ENCODE measurements around the gene CSGALNACT2.
"Not testable (repeated sequence)": the region's sequence is repeated elsewhere in the genome, so short reads cannot be mapped to it uniquely, and the experiment has no call there.

The CSGALNACT2 gene, protein sequence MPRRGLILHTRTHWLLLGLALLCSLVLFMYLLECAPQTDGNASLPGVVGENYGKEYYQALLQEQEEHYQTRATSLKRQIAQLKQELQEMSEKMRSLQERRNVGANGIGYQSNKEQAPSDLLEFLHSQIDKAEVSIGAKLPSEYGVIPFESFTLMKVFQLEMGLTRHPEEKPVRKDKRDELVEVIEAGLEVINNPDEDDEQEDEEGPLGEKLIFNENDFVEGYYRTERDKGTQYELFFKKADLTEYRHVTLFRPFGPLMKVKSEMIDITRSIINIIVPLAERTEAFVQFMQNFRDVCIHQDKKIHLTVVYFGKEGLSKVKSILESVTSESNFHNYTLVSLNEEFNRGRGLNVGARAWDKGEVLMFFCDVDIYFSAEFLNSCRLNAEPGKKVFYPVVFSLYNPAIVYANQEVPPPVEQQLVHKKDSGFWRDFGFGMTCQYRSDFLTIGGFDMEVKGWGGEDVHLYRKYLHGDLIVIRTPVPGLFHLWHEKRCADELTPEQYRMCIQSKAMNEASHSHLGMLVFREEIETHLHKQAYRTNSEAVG

DNA sequence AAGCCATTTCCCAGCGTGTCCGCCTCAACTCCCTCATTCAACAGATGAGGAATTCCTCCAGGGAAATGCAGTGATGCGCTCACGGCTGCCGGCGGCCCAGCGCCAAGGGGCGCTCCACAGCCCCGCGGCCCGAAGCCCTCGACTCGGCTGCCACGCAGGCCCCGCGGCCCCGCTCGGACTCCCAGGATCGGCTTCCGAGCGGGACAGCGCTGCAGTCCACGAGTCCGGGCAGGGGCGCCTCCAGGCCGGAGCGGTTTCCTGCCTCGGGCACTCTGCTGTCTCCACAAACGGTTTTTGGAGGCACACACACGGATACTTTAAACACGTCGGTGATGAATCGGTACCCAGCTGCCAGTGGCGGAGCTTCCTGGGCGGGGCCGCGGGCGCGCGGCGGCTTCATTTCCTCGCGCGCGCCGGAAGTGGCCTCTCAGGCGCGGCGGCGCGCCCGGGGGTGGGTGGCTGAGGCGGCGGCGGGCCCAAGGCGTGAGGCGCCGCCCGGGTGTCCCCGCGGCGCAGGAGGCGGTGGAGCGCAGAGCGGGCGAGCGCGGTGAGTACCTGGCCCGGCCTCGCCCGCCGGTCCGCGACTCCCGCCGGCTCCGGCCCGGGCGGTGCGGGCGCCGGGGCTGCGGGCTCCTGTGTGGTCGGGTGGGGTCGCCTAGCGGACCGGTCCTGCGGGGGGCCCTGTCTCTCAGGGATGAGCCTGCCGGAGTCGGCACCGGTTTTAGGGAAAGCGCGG lies at the start of gene CSGALNACT2:
Gene CSGALNACT2 (plus strand): TSS at position 425 of the 736 bp plus-strand sequence. CDS start 16,705 bp downstream, outside the sequence.
- DNase-seq (ENCODE audit: low read depth in 2 of 2): peak; percentile 56 to 66

DNA sequence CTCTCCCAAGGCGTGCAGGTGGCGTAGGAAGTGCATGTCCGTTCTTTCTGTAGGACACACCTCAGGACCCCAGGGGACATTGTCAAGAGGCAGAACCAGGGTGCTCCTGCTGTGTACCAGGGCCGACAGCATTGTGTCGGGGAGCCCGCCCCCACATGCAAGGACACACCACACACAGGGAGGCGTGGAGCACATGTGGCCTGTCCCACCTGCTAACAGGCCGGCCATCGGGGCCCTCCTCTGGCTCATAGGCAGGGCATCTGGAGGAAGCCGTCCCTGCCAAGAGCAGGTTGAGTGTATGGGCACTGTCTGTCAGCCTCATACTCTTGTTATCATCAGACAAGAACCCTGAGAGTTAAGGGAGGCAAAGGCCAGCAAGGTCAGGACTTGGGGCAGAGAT lies 48.7 kb upstream of the CSGALNACT2 start:
- DNase-seq (ENCODE audit: low read depth in 2 of 2): no peak

DNA sequence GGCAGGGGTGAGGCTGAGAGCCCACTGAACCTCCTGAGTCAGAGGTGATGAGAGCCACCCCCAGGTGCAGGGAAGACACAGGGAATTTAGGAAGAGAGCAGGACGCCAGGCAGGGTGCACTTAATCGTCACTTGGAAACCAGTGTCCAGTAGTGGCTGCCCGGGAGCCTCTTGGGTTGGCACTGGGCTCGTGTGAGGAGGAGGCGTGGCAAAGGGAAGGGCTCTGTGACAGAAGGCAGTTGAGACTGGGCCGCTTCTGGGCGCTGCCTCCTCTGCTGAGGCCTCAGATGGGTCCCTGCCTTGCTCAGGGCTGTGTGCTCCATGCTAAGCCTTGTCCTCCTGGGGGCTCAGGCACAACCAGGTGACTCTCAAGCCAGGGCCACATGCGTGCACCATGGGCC lies 48.1 kb upstream of the CSGALNACT2 start:
- DNase-seq (ENCODE audit: low read depth in 2 of 2): no peak

DNA sequence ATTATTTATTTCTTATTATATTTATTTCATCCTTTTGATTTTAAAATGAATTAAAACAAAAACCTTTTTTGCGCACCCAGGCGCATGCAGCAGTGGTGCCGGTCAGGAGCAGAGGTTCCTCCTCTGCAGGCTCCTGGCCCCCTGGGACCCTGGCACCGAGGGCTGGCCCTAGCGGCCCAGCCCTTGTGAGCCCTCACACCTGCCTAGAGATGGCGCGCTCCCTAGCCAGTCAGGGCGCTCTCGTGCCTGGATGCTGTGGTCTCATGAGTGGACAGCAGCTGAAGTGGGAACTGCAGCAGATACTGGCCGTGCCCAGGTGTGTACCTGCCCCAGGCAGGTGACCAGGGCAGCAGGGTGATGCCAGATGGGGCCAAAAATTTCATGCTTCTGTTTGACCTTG lies 47.6 kb upstream of the CSGALNACT2 start:
- no peak for DNase-seq (ENCODE audit: low read depth in 2 of 2)

DNA sequence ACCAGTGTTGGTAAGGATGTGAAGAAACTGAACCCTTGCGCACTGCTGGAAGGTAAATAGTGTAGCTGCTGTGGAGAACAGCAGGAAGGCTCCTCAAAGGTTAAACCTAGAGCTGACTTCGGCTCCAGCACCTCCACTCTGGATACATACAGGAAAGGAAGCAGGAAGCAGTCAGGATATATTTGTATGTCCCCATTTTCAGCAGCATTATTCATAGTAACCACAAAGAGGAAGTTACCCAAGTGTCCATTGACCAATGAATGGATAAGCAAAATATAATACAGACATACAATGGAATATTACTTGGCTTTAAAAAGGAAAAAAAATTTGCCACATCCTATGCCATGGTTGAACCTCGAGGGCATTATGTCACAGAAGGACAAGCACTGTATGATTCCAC lies 46.4 kb upstream of the CSGALNACT2 start:
- no peak for DNase-seq (ENCODE audit: low read depth in 2 of 2)

DNA sequence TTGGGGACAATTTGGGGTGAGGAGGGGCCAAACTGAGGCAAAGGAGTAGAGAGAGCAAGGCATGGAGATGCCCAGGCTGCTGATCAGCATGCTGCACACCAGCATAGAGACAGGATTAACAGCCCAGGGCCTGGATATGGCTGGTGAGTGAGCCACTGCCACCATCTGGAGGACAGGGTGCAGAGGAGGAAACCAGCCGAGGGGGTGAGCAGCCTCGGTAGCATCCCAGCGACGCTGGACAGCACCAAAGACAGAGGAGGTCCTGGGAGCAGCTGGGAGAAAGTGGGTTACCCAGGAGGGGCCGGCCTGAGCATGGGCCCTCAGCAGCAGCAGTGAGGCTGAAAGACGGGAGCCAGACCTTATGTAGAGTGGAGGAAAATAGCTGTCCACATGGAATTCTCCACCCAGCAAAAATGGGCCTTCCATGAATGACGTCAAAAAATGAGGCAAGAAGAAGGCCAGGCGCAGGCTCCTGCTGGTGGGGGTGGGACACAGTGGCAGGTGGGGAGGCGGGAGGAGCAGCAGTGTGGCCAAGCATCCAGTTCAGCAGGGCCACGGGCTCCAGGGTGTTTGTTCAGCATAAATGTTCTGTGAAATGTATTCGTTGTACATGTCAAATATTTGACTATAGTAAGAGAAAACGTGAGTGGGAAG lies 44.7 kb upstream of the CSGALNACT2 start:
- DNase-seq (ENCODE audit: low read depth in 2 of 2): no peak

DNA sequence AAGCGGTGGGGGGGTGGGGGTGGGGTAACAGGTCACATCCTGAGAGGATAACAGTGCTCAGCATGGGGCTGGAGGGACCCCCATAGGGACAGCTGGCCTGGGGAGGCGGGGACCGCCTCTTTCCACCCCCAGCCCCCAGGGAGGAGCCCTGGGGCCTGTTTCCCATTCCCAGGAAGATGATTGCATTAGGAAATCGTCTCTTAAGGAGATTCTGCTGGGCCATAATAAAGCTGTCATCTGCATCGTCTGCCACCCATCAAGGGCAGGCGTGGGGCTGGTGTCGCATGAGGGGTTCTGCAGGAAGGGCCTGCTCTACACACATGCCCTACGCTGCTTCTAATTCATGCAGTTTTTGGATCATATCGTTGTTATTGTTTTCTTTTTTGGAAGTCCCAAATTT lies 44.2 kb upstream of the CSGALNACT2 start:
- no peak for DNase-seq (ENCODE audit: low read depth in 2 of 2)

DNA sequence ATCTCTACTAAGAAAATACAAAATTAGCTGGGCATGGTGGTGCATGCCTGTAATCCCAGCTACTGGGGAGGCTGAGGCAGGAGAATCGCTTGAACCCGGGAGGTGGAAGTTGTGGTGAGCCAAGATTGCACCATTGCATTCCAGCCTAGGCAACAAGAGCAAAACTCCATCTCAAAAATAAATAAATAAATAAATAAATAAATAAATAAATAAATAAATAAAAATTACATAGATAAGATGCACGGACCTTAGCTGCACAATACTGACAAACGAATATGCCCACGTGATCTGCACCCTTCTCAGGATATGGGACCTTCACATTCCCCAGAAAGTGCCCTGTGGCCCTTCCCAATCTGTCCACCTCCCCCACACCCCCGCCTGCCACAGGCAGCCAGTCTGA lies 38.9 kb upstream of the CSGALNACT2 start:
- not testable (repeated sequence) for DNase-seq (ENCODE audit: low read depth in 2 of 2)

DNA sequence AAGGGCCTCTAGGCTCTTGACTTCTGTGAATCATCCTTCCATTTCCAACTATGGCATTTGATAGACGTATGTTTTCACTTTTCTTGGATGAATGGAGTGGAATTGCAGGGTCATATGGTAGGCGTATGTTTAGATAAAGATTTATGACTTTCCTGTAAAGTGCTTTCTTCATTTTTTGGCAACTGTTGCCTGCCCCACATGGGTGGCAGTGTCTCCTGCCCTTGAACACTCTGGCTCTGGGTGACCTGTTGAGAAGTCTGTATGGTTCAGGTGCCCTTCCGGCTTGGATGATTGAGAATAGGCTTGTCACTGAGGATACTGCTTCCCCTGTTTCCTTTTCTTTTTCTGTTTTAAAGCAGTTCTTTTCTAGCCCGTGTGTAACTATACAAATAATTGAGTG lies 38.3 kb upstream of the CSGALNACT2 start:
- DNase-seq (ENCODE audit: low read depth in 2 of 2): no peak

DNA sequence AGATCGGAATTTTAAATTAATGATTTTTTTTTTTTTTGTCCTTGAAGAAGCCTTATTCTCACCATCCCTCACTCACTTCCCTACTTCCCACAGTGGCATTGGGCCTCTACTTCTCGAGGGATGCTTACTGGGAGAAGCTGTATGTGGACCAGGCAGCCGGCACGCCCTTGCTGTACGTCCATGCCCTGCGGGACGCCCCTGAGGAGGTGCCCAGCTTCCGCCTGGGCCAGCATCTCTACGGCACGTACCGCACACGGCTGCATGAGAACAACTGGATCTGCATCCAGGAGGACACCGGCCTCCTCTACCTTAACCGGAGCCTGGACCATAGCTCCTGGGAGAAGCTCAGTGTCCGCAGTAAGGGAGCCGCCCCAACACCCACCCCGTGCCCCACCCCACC lies 37.9 kb upstream of the CSGALNACT2 start:
- no peak for DNase-seq (ENCODE audit: low read depth in 2 of 2)

DNA sequence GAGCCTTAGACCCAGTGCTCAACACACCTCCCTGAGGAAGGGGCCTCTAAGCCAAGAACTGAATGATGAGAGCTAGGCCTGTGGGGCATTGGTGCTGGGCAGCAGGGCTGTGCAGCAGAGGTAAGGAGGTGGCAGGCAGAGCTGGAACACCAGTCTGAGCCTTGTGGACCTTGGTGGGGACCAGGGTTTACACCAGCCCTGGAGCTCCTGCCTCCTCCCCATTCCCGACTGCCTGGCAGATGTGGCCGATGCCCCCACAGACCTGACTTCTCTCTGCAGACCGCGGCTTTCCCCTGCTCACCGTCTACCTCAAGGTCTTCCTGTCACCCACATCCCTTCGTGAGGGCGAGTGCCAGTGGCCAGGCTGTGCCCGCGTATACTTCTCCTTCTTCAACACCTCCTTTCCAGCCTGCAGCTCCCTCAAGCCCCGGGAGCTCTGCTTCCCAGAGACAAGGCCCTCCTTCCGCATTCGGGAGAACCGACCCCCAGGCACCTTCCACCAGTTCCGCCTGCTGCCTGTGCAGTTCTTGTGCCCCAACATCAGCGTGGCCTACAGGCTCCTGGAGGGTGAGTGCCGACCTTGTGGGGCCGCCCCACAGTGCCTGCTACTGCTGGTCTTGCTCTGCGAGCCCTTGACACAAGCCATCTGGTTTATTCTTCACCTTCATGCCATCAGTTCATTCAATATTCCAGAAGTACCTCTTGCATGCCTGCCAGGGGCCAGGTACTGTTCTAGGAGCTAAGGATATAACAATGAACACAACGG lies 36.0 kb upstream of the CSGALNACT2 start:
- DNase-seq (ENCODE audit: low read depth in 2 of 2): no peak

DNA sequence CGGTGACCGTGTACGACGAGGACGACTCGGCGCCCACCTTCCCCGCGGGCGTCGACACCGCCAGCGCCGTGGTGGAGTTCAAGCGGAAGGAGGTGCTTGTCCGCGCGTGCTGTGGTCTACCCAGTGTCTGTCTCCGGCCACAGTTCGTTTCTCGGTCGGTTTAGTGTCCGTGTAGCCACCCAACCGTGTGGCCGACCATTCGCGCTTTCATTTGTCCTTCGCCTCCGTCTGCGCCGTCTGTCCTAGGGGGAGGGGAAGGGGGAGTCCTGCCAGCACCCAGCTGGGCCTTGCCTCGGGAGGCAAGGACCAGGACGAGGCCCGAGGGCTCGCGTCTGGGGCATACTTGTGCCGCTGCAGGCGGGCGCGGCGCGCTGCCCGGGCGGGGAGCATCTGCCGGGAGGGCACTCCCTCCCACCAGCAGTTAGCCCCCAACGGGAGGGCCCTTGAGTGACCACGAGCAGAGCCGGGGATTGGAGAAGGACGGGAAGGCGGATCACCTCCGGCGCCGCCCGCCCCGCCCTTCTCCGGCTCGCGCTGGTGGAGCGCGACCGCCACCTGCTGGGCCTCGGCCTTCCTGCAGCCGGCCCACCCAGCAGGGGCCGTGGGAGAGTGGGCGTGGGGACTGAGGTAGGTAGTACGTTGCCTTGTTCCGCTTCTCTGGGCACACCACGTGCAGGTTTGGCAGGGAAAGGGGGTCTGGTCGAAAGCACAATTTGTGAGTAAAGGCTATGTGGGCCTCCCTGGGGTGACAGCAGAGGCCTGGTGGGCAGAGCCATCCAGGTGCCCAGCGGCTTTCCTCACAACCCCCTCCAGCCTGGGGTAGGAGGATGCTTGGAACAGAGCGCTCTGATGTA lies 32.9 kb upstream of the CSGALNACT2 start:
- peak; percentile 43 to 47 for DNase-seq (ENCODE audit: low read depth in 2 of 2)

DNA sequence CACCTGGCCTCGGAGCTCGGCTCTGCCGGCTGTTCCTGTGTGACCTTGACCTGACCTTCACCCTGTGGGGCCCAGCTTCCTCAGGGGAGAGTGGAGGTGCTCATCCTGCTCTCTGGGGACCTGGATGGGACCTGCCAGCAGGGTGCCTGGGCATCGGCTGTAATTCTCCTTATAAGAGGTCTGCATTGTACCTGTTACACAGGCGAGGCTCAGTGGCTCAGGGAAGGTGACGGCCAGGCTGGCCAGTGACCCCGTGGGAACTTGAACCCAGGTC lies 32.4 kb upstream of the CSGALNACT2 start:
- DNase-seq (ENCODE audit: low read depth in 2 of 2): no peak

DNA sequence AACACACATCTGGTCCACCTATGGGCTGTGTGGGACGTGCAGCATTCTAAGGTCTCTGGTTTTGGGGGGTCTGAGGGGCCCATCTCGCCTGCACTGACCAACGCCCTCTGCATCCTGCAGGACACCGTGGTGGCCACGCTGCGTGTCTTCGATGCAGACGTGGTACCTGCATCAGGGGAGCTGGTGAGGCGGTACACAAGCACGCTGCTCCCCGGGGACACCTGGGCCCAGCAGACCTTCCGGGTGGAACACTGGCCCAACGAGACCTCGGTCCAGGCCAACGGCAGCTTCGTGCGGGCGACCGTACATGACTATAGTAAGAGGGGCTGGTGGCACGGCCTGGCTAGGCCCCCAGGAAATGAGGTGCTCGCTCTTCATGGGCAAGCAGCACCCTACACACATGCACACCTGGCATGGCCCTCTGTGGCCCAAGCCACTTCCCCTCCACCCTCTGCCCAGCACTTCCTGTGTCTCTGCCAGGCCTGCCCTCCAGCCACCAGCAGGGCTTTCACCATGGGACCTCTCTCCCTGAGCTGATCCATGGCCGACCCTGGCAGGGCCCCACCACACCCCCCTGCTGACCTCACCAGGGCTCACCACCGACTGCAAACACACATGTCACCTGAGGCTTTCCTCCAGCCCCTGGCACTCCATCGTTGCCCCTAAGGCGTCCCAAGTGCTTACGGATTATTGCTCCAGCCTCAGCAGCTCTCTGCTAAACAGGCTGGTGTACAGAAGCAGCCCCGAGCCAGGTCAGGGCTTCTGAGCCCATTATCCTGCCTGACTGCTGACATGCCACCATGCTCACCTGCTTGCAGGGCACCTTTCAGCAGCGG lies 31.8 kb upstream of the CSGALNACT2 start:
- no peak for DNase-seq (ENCODE audit: low read depth in 2 of 2)

DNA sequence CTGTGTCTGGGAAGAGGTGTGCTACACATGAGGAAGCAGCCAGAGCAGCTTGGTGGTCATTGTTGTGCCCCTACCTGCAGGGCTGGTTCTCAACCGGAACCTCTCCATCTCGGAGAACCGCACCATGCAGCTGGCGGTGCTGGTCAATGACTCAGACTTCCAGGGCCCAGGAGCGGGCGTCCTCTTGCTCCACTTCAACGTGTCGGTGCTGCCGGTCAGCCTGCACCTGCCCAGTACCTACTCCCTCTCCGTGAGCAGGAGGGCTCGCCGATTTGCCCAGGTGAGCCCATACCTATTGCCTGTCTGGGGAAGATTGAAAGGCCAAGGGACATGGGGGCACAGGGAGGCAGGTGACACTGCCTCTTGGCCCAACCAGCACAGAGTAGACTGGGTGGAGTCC lies 29.3 kb upstream of the CSGALNACT2 start:
- DNase-seq (ENCODE audit: low read depth in 2 of 2): no peak

DNA sequence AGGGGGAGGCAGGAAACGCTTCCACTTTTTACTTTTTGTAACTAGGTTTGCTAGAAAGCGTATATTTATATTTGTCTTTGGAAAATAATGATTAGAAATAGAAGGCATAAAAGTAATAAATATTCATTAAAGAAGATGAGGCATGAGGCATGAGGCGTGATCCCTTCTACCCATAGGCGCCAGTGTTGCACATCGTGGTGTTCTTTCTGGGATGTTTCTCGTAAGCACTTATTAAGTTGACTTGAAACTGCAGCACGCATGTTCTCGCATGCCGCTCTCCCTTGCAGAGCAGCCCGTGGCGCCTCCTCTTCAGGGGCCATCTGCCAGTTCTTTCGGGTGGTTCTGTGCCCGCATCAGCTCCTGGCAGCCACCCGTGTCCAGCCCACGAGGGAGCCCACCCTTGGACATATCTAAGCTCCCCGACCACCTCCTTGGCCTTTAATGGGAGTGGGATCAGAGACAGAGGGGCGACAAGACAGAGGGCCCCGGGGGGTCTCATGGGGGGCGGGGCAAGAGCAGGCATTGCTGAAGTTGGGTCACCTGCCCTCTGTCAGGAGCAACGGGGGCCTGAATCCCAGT lies 28.5 kb upstream of the CSGALNACT2 start:
- no peak for DNase-seq (ENCODE audit: low read depth in 2 of 2)

DNA sequence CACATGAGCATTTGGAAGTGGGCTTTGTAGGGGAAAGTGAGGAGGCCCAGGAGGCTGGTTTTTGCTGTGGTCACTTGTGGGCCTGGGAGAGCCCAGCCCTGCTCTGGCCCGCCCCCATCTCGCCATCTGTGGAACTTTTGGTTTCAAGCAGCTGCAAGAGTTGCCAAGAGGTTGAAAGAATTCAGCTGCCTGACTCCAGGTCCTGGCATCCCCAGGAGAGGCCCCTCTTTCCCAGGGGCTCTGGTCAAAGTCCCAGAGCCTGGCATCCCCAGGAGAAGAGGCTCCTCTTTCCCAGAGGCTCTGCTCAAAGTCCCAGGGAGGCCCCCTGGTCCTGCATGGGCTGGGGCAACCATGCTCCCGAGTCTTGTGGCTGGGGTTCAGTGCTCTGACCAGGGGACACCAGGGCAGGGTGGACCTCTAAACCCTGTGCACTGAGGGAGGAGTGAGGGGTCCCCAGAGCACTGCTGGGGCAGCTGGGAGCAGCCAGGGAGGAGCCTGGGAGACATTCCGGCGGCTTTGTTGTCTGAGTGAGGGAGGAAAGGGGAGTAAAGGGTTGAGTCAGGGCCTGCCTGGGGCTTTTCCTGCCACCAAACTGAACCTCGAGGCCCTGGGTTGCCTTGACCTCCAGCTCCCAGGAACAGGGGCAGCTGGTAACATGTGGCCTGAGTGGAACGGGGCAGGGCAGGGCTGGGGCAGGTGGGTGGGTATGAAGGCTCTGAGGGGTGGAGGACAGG lies 27.7 kb upstream of the CSGALNACT2 start:
- DNase-seq (ENCODE audit: low read depth in 2 of 2): peak; percentile 12 to 14

DNA sequence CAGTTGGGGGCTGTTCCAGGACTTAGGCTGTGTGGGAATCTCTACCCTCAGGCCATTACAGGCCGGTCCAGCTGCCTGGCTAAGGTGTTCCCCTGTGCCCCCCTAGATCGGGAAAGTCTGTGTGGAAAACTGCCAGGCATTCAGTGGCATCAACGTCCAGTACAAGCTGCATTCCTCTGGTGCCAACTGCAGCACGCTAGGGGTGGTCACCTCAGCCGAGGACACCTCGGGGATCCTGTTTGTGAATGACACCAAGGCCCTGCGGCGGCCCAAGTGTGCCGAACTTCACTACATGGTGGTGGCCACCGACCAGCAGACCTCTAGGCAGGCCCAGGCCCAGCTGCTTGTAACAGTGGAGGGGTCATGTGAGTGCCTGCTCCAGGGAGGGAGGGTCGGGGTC lies 27.1 kb upstream of the CSGALNACT2 start:
- DNase-seq (ENCODE audit: low read depth in 2 of 2): no peak
